Neural cell (in vitro differentiated cells): ENCODE results near the gene LAMTOR3. TPM values are rescaled to one million over a fixed set of nuclear protein-coding genes. Genes with fewer than 3 reads are reported as not detected.

ENCODE experiments used
- H2AFZ ChIP-seq: fragments of 200-600, 300-800 bp; sonication (generic), shearing (Covaris generic); 2 replicates; pipeline ENCODE4 v1.6.0; 2014; ENCODE audit warnings: low read depth, mild to moderate bottlenecking, antibody characterized with exemption, low read length, moderate library complexity
- H3F3A ChIP-seq: fragments of 200-600 bp; shearing (Covaris generic); 2 replicates; pipeline ENCODE4 v1.6.1; 2016; ENCODE audit warnings: mild to moderate bottlenecking, moderate library complexity, mixed read lengths, antibody characterized with exemption, low read length; ENCODE audit not compliant: insufficient read depth, poor library complexity, severe bottlenecking
- H3K27ac ChIP-seq: fragments of 200-600, 300-800 bp; sonication (generic), shearing (Covaris generic); 2 replicates; pipeline ENCODE4 v1.5.1; 2014; ENCODE audit warnings: mild to moderate bottlenecking, low read length, moderate library complexity
- H3K27me3 ChIP-seq: fragments of 300-800, 200-600 bp; sonication (generic), shearing (Covaris generic); 2 replicates; pipeline ENCODE4 v1.6.0; 2014; ENCODE audit warnings: mild to moderate bottlenecking, low read depth, low read length, moderate library complexity; ENCODE audit not compliant: insufficient read depth
- H3K36me3 ChIP-seq: fragments of 300-800, 200-600 bp; sonication (generic), shearing (Covaris generic); 2 replicates; pipeline ENCODE4 v1.5.1; 2014; ENCODE audit warnings: mild to moderate bottlenecking, antibody characterized with exemption, low read length, moderate library complexity; ENCODE audit not compliant: insufficient read depth
- H3K4me2 ChIP-seq: fragments of 300-800, 200-600 bp; sonication (generic), shearing (Covaris generic); 2 replicates; pipeline ENCODE4 v1.6.0; 2014; ENCODE audit warnings: mild to moderate bottlenecking, low read length
- H3K4me3 ChIP-seq: fragments of 300-800, 200-600 bp; sonication (generic), shearing (Covaris generic); 2 replicates; pipeline ENCODE4 v1.5.1; 2014; ENCODE audit warnings: mild to moderate bottlenecking, low read length, moderate library complexity
- H3K79me2 ChIP-seq: fragments of 200-600 bp; shearing (Covaris generic); replicated peaks from 2 replicates; pipeline ENCODE4 v1.6.0; 2014; ENCODE audit warnings: mild to moderate bottlenecking, low read length, moderate library complexity; ENCODE audit not compliant: insufficient read depth
- H3K9ac ChIP-seq: fragments of 300-800, 200-600 bp; sonication (generic), shearing (Covaris generic); 2 replicates; pipeline ENCODE4 v1.6.1; 2016; ENCODE audit warnings: mild to moderate bottlenecking, low read length, mixed read lengths
- H3K9me2 ChIP-seq: fragments of 200-600 bp; shearing (Covaris generic); 2 replicates; pipeline ENCODE4 v1.6.1; 2016; ENCODE audit warnings: mild to moderate bottlenecking, low read length, mixed read lengths; ENCODE audit not compliant: insufficient read depth
- H3K9me3 ChIP-seq: fragments of 200-600, 300-800 bp; sonication (generic), shearing (Covaris generic); 2 replicates; pipeline ENCODE4 v1.6.1; 2016; ENCODE audit warnings: mild to moderate bottlenecking, mixed run types, low read length, moderate library complexity, mixed read lengths
- H4K20me1 ChIP-seq: fragments of 200-600 bp; shearing (Covaris generic); 2 replicates; pipeline ENCODE4 v1.6.1; 2016; ENCODE audit warnings: mild to moderate bottlenecking, mixed run types; ENCODE audit not compliant: insufficient read depth
- CTCF ChIP-seq: fragments of 450-650 bp; IDR thresholded peaks from 2 replicates; pipeline ENCODE4 v1.5.1; 2014; ENCODE audit warnings: antibody characterized with exemption, mild to moderate bottlenecking, moderate library complexity; ENCODE audit not compliant: poor library complexity, severe bottlenecking
- EP300 ChIP-seq: fragments of 450-650 bp; conservative IDR thresholded peaks from 2 replicates; pipeline ENCODE4 v1.6.1; 2014; ENCODE audit warnings: antibody characterized with exemption, mild to moderate bottlenecking, moderate library complexity; ENCODE audit not compliant: poor library complexity, severe bottlenecking
- EZH2 ChIP-seq: fragments of 200-600, 300-800 bp; shearing (Covaris generic), sonication (generic); IDR thresholded peaks from 2 replicates; pipeline ENCODE4 v1.6.1; 2014; ENCODE audit warnings: antibody characterized with exemption, low read length, borderline replicate concordance, mild to moderate bottlenecking; ENCODE audit not compliant: insufficient read depth, poor library complexity, severe bottlenecking
- MXI1 ChIP-seq: fragments of 450-650 bp; conservative IDR thresholded peaks from 2 replicates; pipeline ENCODE4 v1.6.1; 2014; ENCODE audit warnings: antibody characterized with exemption, mild to moderate bottlenecking; ENCODE audit not compliant: poor library complexity, severe bottlenecking
- POLR2AphosphoS5 ChIP-seq: IDR thresholded peaks from 2 replicates; pipeline ENCODE4 v1.6.1; 2012
- RAD21 ChIP-seq: fragments of 450-650 bp; conservative IDR thresholded peaks from 2 replicates; pipeline ENCODE4 v1.6.1; 2014; ENCODE audit warnings: antibody characterized with exemption, mild to moderate bottlenecking, moderate library complexity
- REST ChIP-seq: IDR thresholded peaks from 2 replicates; pipeline ENCODE4 v1.6.1; 2012; ENCODE audit warnings: borderline replicate concordance
- SMC3 ChIP-seq: fragments of 450-650 bp; conservative IDR thresholded peaks from 2 replicates; pipeline ENCODE4 v1.6.1; 2014; ENCODE audit warnings: antibody characterized with exemption, mild to moderate bottlenecking, moderate library complexity; ENCODE audit not compliant: poor library complexity
- TAF1 ChIP-seq: IDR thresholded peaks from 2 replicates; pipeline ENCODE4 v1.6.1; 2012; ENCODE audit warnings: low read depth
- polyA plus RNA-seq: library from polyadenylated mRNA; depleted of rRNA; stranded (reverse); fragments of >200 nt; gene quantifications from 2 replicates; pipeline ENCODE4 v1.2.3, GENCODE V29; 2014

LAMTOR3 gene
- polyA plus RNA-seq, 1 donor from 2014 or later: 203 TPM

- no peaks in the 10 kb centered on the region for H3F3A ChIP-seq
- H3K9ac ChIP-seq: peak overlapping the region; percentile 83
- no peak for TF ChIP-seq MXI1
- no peak for TF ChIP-seq REST
- no peak for TF ChIP-seq CTCF
- TF ChIP-seq EP300: no peak
- TF ChIP-seq RAD21: no peak
- TF ChIP-seq EZH2: no peak
- TF ChIP-seq TAF1: no peak
- no peak for TF ChIP-seq SMC3
- TF ChIP-seq POLR2AphosphoS5: no peak
- no peaks in the 10 kb centered on the region for H3K27me3 ChIP-seq
- H3K4me2 ChIP-seq: peak overlapping the region; percentile 99
- H2AFZ ChIP-seq: peak overlapping the region; percentile 70
- H3K9me3 ChIP-seq: no peaks in the 10 kb centered on the region
- H3K9me2 ChIP-seq: no peaks in the 10 kb centered on the region
- H4K20me1 ChIP-seq: no peaks in the 10 kb centered on the region
- peaks cover 48% of the 10 kb centered on the region for H3K79me2 ChIP-seq
- H3K4me3 ChIP-seq: peak overlapping the region; percentile 84
- no peaks in the 10 kb centered on the region for H3K36me3 ChIP-seq
- H3K27ac ChIP-seq: peak overlapping the region; percentile 83
Observed at GRCh38 chr4:99893839-99894160, 427 bp downstream of the LAMTOR3 start.

GRCh38 chr4:99893029-99893428 is 1.2 kb downstream of the LAMTOR3 start:
- Histone ChIP-seq H3K36me3 (no peaks in the 10 kb centered on the region), H4K20me1 (no peaks in the 10 kb centered on the region), H2AFZ (peak overlapping the region; percentile 13), H3K27ac (no peak overlapping the region), H3K79me2 (peaks cover 48% of the 10 kb centered on the region), H3K9ac (peak overlapping the region; percentile 83), H3K4me3 (peak overlapping the region; percentile 84), H3F3A (no peaks in the 10 kb centered on the region), H3K9me2 (no peaks in the 10 kb centered on the region), H3K27me3 (no peaks in the 10 kb centered on the region), H3K4me2 (peak overlapping the region; percentile 99), H3K9me3 (no peaks in the 10 kb centered on the region)
- TF ChIP-seq CTCF: no peak
- TF ChIP-seq RAD21: no peak
- TF ChIP-seq REST: no peak
- TF ChIP-seq SMC3: no peak
- TF ChIP-seq EZH2: no peak
- no peak for TF ChIP-seq TAF1
- TF ChIP-seq EP300: no peak
- no peak for TF ChIP-seq POLR2AphosphoS5
- no peak for TF ChIP-seq MXI1
